Activated naive CD4-positive, alpha-beta T cell treated with anti-CD3 and anti-CD28 coated beads for 36 hours (primary cell): ENCODE results near the gene PCNX1. TPM values are rescaled to one million over a fixed set of nuclear protein-coding genes. Genes with fewer than 3 reads are reported as not detected.
A peak's percentile ranks its signal among the peaks of the same experiment; 100 is the strongest.
"Not testable (repeated sequence)": the region's sequence is repeated elsewhere in the genome, so short reads cannot be mapped to it uniquely, and the experiment has no call there.

ENCODE experiments used
- CTCF ChIA-PET: fragments of 350-600 bp; sonication (Branson Sonifier 250); formaldehyde crosslinking; loops from one replicate; lab custom pipeline; 2021; ENCODE audit warnings: antibody characterized with exemption; lab: Charles Lee
- DNase-seq: peaks from one replicate; pipeline ENCODE4 v3.0.0-alpha.2; 2020
- H3K27ac Mint-ChIP-seq: one replicate; pipeline ENCODE4 v1.8.0; 2021; ENCODE audit warnings: mild to moderate bottlenecking, mixed read lengths
- H3K27me3 Mint-ChIP-seq: one replicate; pipeline ENCODE4 v1.8.0; 2021; ENCODE audit warnings: low read depth, mixed read lengths
- H3K36me3 Mint-ChIP-seq: one replicate; pipeline ENCODE4 v1.8.0; 2021; ENCODE audit warnings: low read depth, mixed read lengths
- H3K4me1 Mint-ChIP-seq: one replicate; pipeline ENCODE4 v1.8.0; 2021; ENCODE audit warnings: low read depth, mixed read lengths
- H3K4me3 Mint-ChIP-seq: one replicate; pipeline ENCODE4 v1.8.0; 2021; ENCODE audit warnings: mild to moderate bottlenecking, moderate library complexity, mixed read lengths
- H3K9me3 Mint-ChIP-seq: one replicate; pipeline ENCODE4 v1.8.0; 2021; ENCODE audit warnings: mixed read lengths
- intact Hi-C: fragments of 100-400 bp; cut with micrococcal nuclease; formaldehyde crosslinking; loops from one replicate; pipeline ENCODE4 v1.15.1; 2023
- total RNA-seq, 2 experiments: library from RNA; stranded (reverse); gene quantifications; one replicate each; pipeline ENCODE4 v1.2.3, GENCODE V29; 2021

PCNX1 gene
- total RNA-seq, 2 experiments from 2014 or later = 51.9 to 63.1 TPM

- Mint-ChIP-seq H3K27ac (no peak overlapping the region), H3K4me1 (peaks cover 17% of the 10 kb centered on the region), H3K36me3 (no peaks in the 10 kb centered on the region), H3K9me3 (no peaks in the 10 kb centered on the region), H3K27me3 (no peaks in the 10 kb centered on the region), H3K4me3 (no peak overlapping the region)
- intact Hi-C loops = no loop called here
- DNase-seq = no peak
- CTCF ChIA-PET = interaction anchor here (0.9 kb wide), 1 partner anchor 18 kb away, joined by 3 read pairs; no protein-coding TSS in a partner anchor
Measured at GRCh38 chr14:71121001-71121400, 213.7 kb downstream of the PCNX1 start.

GRCh38 chr14:71121711-71122110 lies 214.5 kb downstream of the PCNX1 start:
- no peak for DNase-seq
- Mint-ChIP-seq H3K4me3 (no peak overlapping the region), H3K9me3 (no peaks in the 10 kb centered on the region), H3K4me1 (peaks cover 17% of the 10 kb centered on the region), H3K27me3 (no peaks in the 10 kb centered on the region), H3K36me3 (no peaks in the 10 kb centered on the region), H3K27ac (no peak overlapping the region)
- CTCF ChIA-PET = no interaction called here
- intact Hi-C loops = no loop called here

DNA sequence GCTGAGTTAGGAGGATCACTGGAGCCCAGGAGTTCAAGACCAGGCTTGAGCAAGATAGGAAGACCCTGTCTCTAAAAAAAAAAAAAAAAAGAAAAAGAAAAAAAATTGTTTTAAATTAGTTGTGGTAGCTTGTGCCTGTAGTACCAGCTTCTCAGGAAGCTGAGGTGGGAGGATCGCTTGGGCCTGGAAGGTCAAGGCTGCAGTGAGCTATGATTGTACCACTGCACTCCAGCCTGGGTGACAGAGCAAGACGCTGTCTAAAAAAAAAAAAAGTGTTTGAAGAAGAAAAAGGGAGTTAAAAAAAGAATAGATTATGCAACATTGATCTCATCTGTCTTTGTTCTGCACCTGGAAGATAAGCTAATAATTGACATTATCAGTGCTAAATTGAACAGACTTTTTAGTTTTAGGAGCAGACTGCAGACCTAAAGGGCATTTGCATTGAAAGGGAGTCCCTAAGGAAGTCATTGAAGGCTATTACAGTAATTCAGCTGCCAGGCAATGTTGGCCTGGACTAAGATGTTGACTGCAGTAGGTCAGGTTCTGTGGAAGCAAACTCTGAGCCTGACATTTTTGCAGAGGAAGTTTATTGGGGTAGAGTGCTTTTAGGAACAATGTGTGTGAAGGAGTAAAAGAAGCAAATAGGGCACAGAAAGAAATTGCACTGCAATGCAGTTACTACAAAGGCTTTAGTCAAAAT lies 215.8 kb downstream of the PCNX1 start:
- intact Hi-C loops = no loop called here
- Mint-ChIP-seq H3K27ac (no peak overlapping the region), H3K27me3 (no peaks in the 10 kb centered on the region), H3K4me1 (peaks cover 12% of the 10 kb centered on the region), H3K9me3 (no peaks in the 10 kb centered on the region), H3K4me3 (no peak overlapping the region), H3K36me3 (no peaks in the 10 kb centered on the region)
- no peak for DNase-seq
- CTCF ChIA-PET = interaction anchor here (1.5 kb wide), 1 partner anchor 20 kb away, joined by 3 read pairs; no protein-coding TSS in a partner anchor

GRCh38 chr14:71123579-71124135 lies 216.4 kb downstream of the PCNX1 start:
- H3K27me3 Mint-ChIP-seq = no peaks in the 10 kb centered on the region
- CTCF ChIA-PET = interaction anchor here (1.5 kb wide), 1 partner anchor 20 kb away, joined by 3 read pairs; no protein-coding TSS in a partner anchor
- H3K9me3 Mint-ChIP-seq = no peaks in the 10 kb centered on the region
- peaks cover 6% of the 10 kb centered on the region for H3K4me1 Mint-ChIP-seq
- H3K4me3 Mint-ChIP-seq = no peak overlapping the region
- H3K27ac Mint-ChIP-seq = no peak overlapping the region
- H3K36me3 Mint-ChIP-seq = no peaks in the 10 kb centered on the region
- intact Hi-C loops = no loop called here
- no peak for DNase-seq

DNA sequence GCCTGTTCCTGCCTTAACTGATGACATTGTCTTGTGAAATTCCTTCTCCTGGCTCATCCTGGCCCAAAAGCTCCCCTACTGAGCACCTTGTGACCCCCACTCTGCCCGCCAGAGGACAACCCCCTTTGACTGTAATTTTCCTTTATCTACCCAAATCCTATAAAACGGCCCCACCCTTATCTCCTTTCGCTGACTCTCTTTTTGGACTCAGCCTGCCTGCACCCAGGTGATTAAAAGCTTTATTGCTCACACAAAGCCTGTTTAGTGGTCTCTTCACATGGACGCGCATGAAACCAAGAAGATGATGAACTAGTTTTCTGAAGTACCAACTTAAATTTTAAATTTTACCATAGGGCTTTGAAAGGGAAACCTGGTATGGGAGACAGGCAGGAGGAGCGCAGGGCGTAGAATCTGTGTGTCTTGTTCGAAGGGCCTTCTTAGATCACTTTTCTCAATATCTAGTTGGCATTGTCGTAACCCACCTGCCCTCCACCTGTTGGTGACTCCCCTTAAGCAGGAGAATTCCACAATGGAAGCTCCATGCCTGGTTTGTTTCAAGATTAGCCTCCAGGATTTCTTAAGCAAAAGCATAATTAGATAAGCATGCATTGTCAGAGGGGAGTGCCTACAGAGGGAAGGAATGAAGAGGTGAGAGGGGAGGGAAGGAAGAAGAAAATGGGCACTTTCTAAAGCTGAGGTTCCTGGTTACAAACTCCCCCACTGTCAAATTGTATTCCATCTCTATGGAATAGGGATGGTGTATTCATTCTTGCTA lies 222.6 kb downstream of the PCNX1 start:
- H3K9me3 Mint-ChIP-seq, H3K27ac Mint-ChIP-seq, DNase-seq, intact Hi-C loops, H3K4me3 Mint-ChIP-seq, H3K27me3 Mint-ChIP-seq, CTCF ChIA-PET, H3K36me3 Mint-ChIP-seq, H3K4me1 Mint-ChIP-seq: not testable (repeated sequence)

GRCh38 chr14:71130491-71131179 lies 223.4 kb downstream of the PCNX1 start:
- Mint-ChIP-seq H3K9me3 (no peaks in the 10 kb centered on the region), H3K27ac (no peak overlapping the region), H3K27me3 (no peaks in the 10 kb centered on the region), H3K36me3 (no peaks in the 10 kb centered on the region), H3K4me3 (no peak overlapping the region), H3K4me1 (peaks cover 2% of the 10 kb centered on the region)
- CTCF ChIA-PET = no interaction called here
- peak; percentile 33 for DNase-seq
- intact Hi-C loops = no loop called here

GRCh38 chr14:71133296-71133695 lies 226.0 kb downstream of the PCNX1 start:
- no peak for DNase-seq
- no peak overlapping the region for H3K4me3 Mint-ChIP-seq
- H3K9me3 Mint-ChIP-seq = no peaks in the 10 kb centered on the region
- no peak overlapping the region for H3K27ac Mint-ChIP-seq
- H3K27me3 Mint-ChIP-seq = no peaks in the 10 kb centered on the region
- CTCF ChIA-PET = interaction anchor here (0.5 to 1.1 kb wide), 3 partner anchors 160 to 619 kb away, joined by 3 to 4 read pairs (median 3); no protein-coding TSS in a partner anchor
- peaks cover 2% of the 10 kb centered on the region for H3K4me1 Mint-ChIP-seq
- no peaks in the 10 kb centered on the region for H3K36me3 Mint-ChIP-seq
- intact Hi-C loops = no loop called here

DNA sequence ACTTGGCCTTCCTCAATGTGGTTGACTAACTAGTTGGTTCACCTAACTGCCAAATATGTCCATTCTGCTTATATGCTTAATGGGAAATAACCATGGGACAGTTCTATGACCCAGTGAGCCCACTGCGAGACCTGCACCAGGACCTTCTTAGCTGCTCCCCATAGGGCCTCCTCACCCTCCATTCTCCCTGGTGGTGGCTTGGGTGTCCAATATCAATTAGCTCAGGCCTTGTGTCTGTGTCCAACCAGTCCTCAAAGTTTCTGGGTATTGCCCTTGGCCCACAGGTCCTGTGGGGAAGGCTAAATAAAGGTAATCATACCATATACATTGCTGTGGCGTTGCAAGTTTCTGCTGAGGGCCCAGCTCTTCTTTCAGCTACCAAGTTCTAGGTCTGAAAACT lies 228.2 kb downstream of the PCNX1 start:
- no peak overlapping the region for H3K4me3 Mint-ChIP-seq
- H3K9me3 Mint-ChIP-seq = no peaks in the 10 kb centered on the region
- DNase-seq = no peak
- H3K27ac Mint-ChIP-seq = no peak overlapping the region
- H3K36me3 Mint-ChIP-seq = no peaks in the 10 kb centered on the region
- no peaks in the 10 kb centered on the region for H3K27me3 Mint-ChIP-seq
- CTCF ChIA-PET = interaction anchor here (0.7 to 6.2 kb wide), 2 partner anchors 58 to 617 kb away, joined by 3 to 71 read pairs; no protein-coding TSS in a partner anchor
- intact Hi-C loops = no loop called here
- H3K4me1 Mint-ChIP-seq = peaks cover 2% of the 10 kb centered on the region

DNA sequence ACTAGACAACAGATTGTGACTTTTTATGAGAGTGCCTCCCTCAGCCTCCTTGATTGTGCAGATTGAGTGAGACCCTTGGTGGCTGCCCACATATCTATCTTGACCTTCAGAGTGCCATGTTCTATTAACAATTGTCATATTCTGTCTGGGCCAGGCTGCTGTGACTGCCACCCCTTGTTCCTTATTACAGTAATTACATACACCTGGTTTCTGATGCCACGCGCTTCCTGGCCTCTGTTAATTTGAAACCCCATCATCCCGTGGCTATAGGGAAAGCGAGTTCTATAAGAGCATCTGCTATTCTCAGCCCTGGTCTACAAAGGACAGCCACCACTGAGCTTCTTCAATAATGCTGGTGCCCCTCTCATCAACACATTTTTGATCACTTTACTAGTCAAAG lies 228.7 kb downstream of the PCNX1 start:
- Mint-ChIP-seq H3K27ac (no peak overlapping the region), H3K36me3 (no peaks in the 10 kb centered on the region), H3K9me3 (no peaks in the 10 kb centered on the region), H3K4me3 (no peak overlapping the region), H3K27me3 (no peaks in the 10 kb centered on the region), H3K4me1 (no peaks in the 10 kb centered on the region)
- CTCF ChIA-PET = interaction anchor here (0.7 to 6.2 kb wide), 2 partner anchors 58 to 617 kb away, joined by 3 to 71 read pairs; no protein-coding TSS in a partner anchor
- no peak for DNase-seq
- intact Hi-C loops = no loop called here

GRCh38 chr14:71136386-71137060 lies 229.3 kb downstream of the PCNX1 start:
- intact Hi-C loops = no loop called here
- H3K9me3 Mint-ChIP-seq = no peaks in the 10 kb centered on the region
- no peak overlapping the region for H3K27ac Mint-ChIP-seq
- no peak for DNase-seq
- H3K36me3 Mint-ChIP-seq = no peaks in the 10 kb centered on the region
- CTCF ChIA-PET = interaction anchor here (1.0 to 6.2 kb wide), 4 partner anchors 32 to 616 kb away, joined by 3 to 71 read pairs (median 3); no protein-coding TSS in a partner anchor
- H3K4me1 Mint-ChIP-seq = no peaks in the 10 kb centered on the region
- no peak overlapping the region for H3K4me3 Mint-ChIP-seq
- no peaks in the 10 kb centered on the region for H3K27me3 Mint-ChIP-seq

DNA sequence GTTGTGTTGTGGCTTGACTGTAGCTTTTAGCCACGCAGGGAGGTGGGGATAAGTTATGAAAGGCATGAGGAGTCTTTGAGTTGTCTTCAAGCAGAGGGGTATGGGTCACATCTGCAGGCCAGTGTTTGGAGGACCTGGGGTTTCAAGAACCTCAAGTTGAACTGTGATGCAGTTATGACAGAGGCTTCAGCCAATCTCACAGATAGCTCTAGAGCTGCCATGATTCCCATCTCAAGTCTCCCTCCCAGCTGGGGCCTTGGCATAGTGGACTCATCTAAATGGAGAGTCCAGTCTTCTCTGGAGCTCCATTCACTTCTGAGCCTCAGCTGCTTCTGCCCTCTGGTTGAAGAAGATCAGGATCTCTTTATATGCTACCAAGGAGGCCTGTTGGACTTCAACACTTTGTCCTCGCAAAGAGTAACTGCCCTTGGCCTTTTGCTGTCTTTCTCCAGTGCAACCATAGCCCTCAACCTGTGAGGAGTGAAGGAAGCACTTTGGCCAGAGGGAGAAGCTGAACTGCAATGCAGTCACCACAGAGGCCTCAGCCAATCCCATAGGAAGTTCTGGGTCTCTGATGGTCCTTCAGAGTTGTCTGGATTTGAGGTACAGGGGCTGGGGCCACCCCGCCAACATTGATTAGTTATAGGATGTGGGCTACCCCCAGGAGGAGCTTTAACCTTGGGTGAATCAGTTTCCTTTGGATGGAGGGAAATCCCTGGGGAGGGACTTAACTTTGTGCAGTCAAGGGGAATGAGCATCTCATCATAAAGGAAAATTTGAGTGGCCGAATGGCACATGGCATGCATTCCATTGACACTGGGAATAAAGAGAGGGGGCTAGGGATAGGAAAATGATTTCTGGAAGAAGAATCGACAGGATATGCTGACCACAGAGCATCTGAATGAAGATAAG lies 230.5 kb downstream of the PCNX1 start:
- H3K9me3 Mint-ChIP-seq = no peaks in the 10 kb centered on the region
- intact Hi-C loops = loop anchor here (2.0 kb wide), 1 partner anchor 267 kb away; no protein-coding TSS in a partner anchor

More for the DNA sequence above, 230.5 kb downstream of the PCNX1 start:
- peaks cover 8% of the 10 kb centered on the region for H3K4me1 Mint-ChIP-seq
- no peak overlapping the region for H3K27ac Mint-ChIP-seq
- H3K4me3 Mint-ChIP-seq = no peak overlapping the region
- CTCF ChIA-PET = interaction anchor here (0.5 to 6.2 kb wide), 14 partner anchors 33 to 885 kb away, joined by 3 to 71 read pairs (median 4); no protein-coding TSS in a partner anchor
- no peaks in the 10 kb centered on the region for H3K36me3 Mint-ChIP-seq
- no peaks in the 10 kb centered on the region for H3K27me3 Mint-ChIP-seq
- DNase-seq = no peak
